ENCODE data around the gene LRP1.

LRP1 gene

GRCh38 chr12:57157588-57158173 lies 29.4 kb downstream of the LRP1 start:
- no peak for DNase-seq

- no peak for DNase-seq
Observed at GRCh38 chr12:57158186-57158585, 29.9 kb downstream of the LRP1 start.

GRCh38 chr12:57158665-57159064 lies 30.4 kb downstream of the LRP1 start:
- DNase-seq, result no peak

- no peak for DNase-seq
Observed at GRCh38 chr12:57159311-57159710, 31.0 kb downstream of the LRP1 start.

- DNase-seq, result no peak
Observed at GRCh38 chr12:57160040-57160439, 31.8 kb downstream of the LRP1 start.

GRCh38 chr12:57160741-57161140 lies 32.5 kb downstream of the LRP1 start:
- no peak for DNase-seq

- DNase-seq, result no peak
Observed at GRCh38 chr12:57161491-57161890, 33.2 kb downstream of the LRP1 start.

GRCh38 chr12:57162553-57163125 lies 34.4 kb downstream of the LRP1 start:
- DNase-seq, result no peak

- DNase-seq, result no peak
Observed at GRCh38 chr12:57164454-57164853, 36.2 kb downstream of the LRP1 start.

GRCh38 chr12:57164966-57165625 lies 36.8 kb downstream of the LRP1 start:
- DNase-seq, result no peak

- no peak for DNase-seq
Observed at GRCh38 chr12:57165741-57166140, 37.5 kb downstream of the LRP1 start.

- DNase-seq, result no peak
Observed at GRCh38 chr12:57166971-57167371, 38.7 kb downstream of the LRP1 start.

GRCh38 chr12:57168058-57168457 lies 39.8 kb downstream of the LRP1 start:
- no peak for DNase-seq

GRCh38 chr12:57169046-57169795 lies 40.9 kb downstream of the LRP1 start:
- DNase-seq, result no peak

GRCh38 chr12:57169969-57170368 lies 41.7 kb downstream of the LRP1 start:
- no peak for DNase-seq

GRCh38 chr12:57170408-57170807 lies 42.1 kb downstream of the LRP1 start:
- DNase-seq, result no peak

- no peak for DNase-seq
Observed at GRCh38 chr12:57170927-57171326, 42.6 kb downstream of the LRP1 start.

GRCh38 chr12:57171668-57172067 lies 43.4 kb downstream of the LRP1 start:
- DNase-seq, result no peak

- no peak for DNase-seq
Observed at GRCh38 chr12:57173089-57173488, 44.8 kb downstream of the LRP1 start.

- DNase-seq, result no peak
Observed at GRCh38 chr12:57173683-57174082, 45.4 kb downstream of the LRP1 start.

- DNase-seq, result peak; percentile 71
Observed at GRCh38 chr12:57175428-57176138, 47.3 kb downstream of the LRP1 start.

- DNase-seq, result peak; percentile 19
Observed at GRCh38 chr12:57176139-57176477, 47.8 kb downstream of the LRP1 start.

GRCh38 chr12:57176846-57177245 lies 48.6 kb downstream of the LRP1 start:
- DNase-seq, result no peak

Measured in NCI-H2081 treated with DMSO at 0.1 percent for 48 hours (cell line).